HepG2 (cell line): ENCODE data around the gene GYPC. TPM values are rescaled to one million over a fixed set of nuclear protein-coding genes. Genes with fewer than 3 reads are reported as not detected.

Experiments used
- ATAC-seq: fragments of 200-7000 bp; cut with Tn5 transposase; 3 replicates; pipeline ENCODE4 v1.9.1; 2020; ENCODE audit warnings: mild to moderate bottlenecking, moderate library complexity
- BruUV-seq: library from RNA; stranded (reverse); fragments of 400-500 nt; replicated peaks from 2 replicates; lab custom pipeline; 2021; lab: Mats Ljungman, UMichigan
- CTCF ChIA-PET: fragments of 300-600 bp; formaldehyde crosslinking; extraction: SDS; loops from one replicate; lab custom pipeline; 2021; ENCODE audit warnings: low total read pairs, inconsistent platforms, low intra/inter-chr PET ratio; lab: Yijun Ruan, JAX
- POLR2A ChIA-PET: fragments of 350-600 bp; sonication (Branson Sonifier 250); formaldehyde crosslinking; loops from one replicate; lab custom pipeline; 2020; ENCODE audit warnings: antibody characterized with exemption, inconsistent platforms; lab: Yijun Ruan, JAX
- DNase-seq: peaks from one replicate; pipeline ENCODE4 v3.0.0-alpha.2; 2015; ENCODE audit warnings: low spot score
- FAIRE-seq: peaks from 3 replicates; lab custom pipeline; 2011; peaks lifted over from hg19 to GRCh38; lab: Jason Lieb, UNC
- H2AFZ ChIP-seq: one replicate; pipeline ENCODE4 v1.6.1; 2011; ENCODE audit warnings: low read length, inconsistent platforms
- H3K27ac ChIP-seq: fragments of 300-600 bp; 3 replicates; pipeline ENCODE4 v1.8.0; 2011; ENCODE audit warnings: mixed run types, mild to moderate bottlenecking, mixed read lengths, low read length, inconsistent platforms; ENCODE audit not compliant: insufficient read depth; ENCODE audit errors: extremely low read length
- H3K27me3 ChIP-seq, 2 experiments: fragments of 200-600 bp in 1 of 2; 2 replicates in 1 of 2; 3 replicates in 1 of 2; pipeline versions ENCODE4 v1.6.0 to v1.8.0; 2011; ENCODE audit warnings: low read length in 2 of 2, mild to moderate bottlenecking in 2 of 2, moderate library complexity in 2 of 2, inconsistent platforms in 1 of 2; ENCODE audit not compliant: insufficient read depth in 2 of 2, control insufficient read depth in 1 of 2
- H3K36me3 ChIP-seq, 2 experiments: fragments of 200-600 bp in 1 of 2; replicated peaks in 1 of 2; 2 replicates in 1 of 2; 3 replicates in 1 of 2; pipeline versions ENCODE4 v1.5.1 to v1.8.0; 2011; ENCODE audit warnings: low read length in 2 of 2, inconsistent platforms in 1 of 2; ENCODE audit not compliant: insufficient read depth in 2 of 2, control insufficient read depth in 1 of 2
- H3K4me1 ChIP-seq: 2 replicates; pipeline ENCODE4 v1.5.1; 2012; ENCODE audit warnings: low read length, inconsistent platforms; ENCODE audit not compliant: insufficient read depth
- H3K4me2 ChIP-seq: 2 replicates; pipeline ENCODE4 v1.6.0; 2011; ENCODE audit warnings: low read depth, low read length, inconsistent platforms
- H3K4me3 ChIP-seq, 3 experiments: fragments of 200-600 bp in 1 of 3; sonication (generic), shearing (Covaris generic) in 1 of 3; replicated peaks in 1 of 3; 2 replicates each; pipeline ENCODE4 v1.5.1; 2011 to 2016; ENCODE audit warnings: low read length in 3 of 3, inconsistent platforms in 2 of 3, low read depth in 2 of 3, mild to moderate bottlenecking in 2 of 3, control low read depth in 1 of 3, mixed read lengths in 1 of 3; ENCODE audit not compliant: insufficient read depth in 1 of 3
- H3K79me2 ChIP-seq: one replicate; pipeline ENCODE4 v1.6.1; 2011; ENCODE audit warnings: low read length, inconsistent platforms; ENCODE audit not compliant: insufficient read depth
- H3K9ac ChIP-seq: 2 replicates; pipeline ENCODE4 v1.6.0; 2011; ENCODE audit warnings: mild to moderate bottlenecking, low read depth, low read length, inconsistent platforms; ENCODE audit not compliant: insufficient read depth
- H3K9me3 ChIP-seq: 2 replicates; pipeline ENCODE4 v1.5.1; 2012; ENCODE audit warnings: mild to moderate bottlenecking, low read length
- H4K20me1 ChIP-seq: 2 replicates; pipeline ENCODE4 v1.6.0; 2011; ENCODE audit warnings: inconsistent platforms, mild to moderate bottlenecking, low read length, moderate library complexity; ENCODE audit not compliant: insufficient read depth
- BCL6 ChIP-seq: IDR thresholded peaks from 2 replicates; pipeline ENCODE4 v1.6.1; 2016; ENCODE audit warnings: missing genetic modification reagents, missing compliant biosample characterization
- CBX2 ChIP-seq, 2 experiments: fragments of 200-600 bp in 1 of 2; sonication (generic); formaldehyde crosslinking in 1 of 2; IDR thresholded peaks; 2 replicates each; pipeline versions ENCODE4 v1.7.0 to v1.8.1; 2018 to 2022; ENCODE audit warnings: low read depth in 2 of 2, low read length in 1 of 2, mild to moderate bottlenecking in 1 of 2, missing genetic modification reagents in 1 of 2
- ELF1 ChIP-seq: sonication (generic); formaldehyde crosslinking; IDR thresholded peaks from 2 replicates; pipeline ENCODE4 v1.4.0; 2020; ENCODE audit warnings: missing genetic modification reagents
- MED13 ChIP-seq: sonication (generic); formaldehyde crosslinking; IDR thresholded peaks from 2 replicates; pipeline ENCODE4 v1.5.0; 2020; ENCODE audit warnings: missing genetic modification reagents
- NPAS2 ChIP-seq: sonication (generic); formaldehyde crosslinking; IDR thresholded peaks from 2 replicates; pipeline ENCODE4 v1.8.0; 2022; ENCODE audit warnings: mild to moderate bottlenecking, missing genetic modification reagents, borderline replicate concordance
- RBAK ChIP-seq: sonication (generic); formaldehyde crosslinking; IDR thresholded peaks from 2 replicates; pipeline ENCODE4 v1.5.1; 2020; ENCODE audit warnings: mild to moderate bottlenecking, missing genetic modification reagents
- ZBTB10 ChIP-seq: sonication (generic); formaldehyde crosslinking; IDR thresholded peaks from 2 replicates; pipeline ENCODE4 v1.4.0; 2020; ENCODE audit warnings: missing genetic modification reagents, borderline replicate concordance
- ZIK1 ChIP-seq: sonication (generic); formaldehyde crosslinking; IDR thresholded peaks from 2 replicates; pipeline ENCODE4 v1.5.0; 2020; ENCODE audit warnings: mild to moderate bottlenecking, low read depth, missing genetic modification reagents, borderline replicate concordance
- ZKSCAN1 ChIP-seq: fragments of 150-350 bp; IDR thresholded peaks from 2 replicates; pipeline ENCODE4 v1.6.1; 2014; ENCODE audit warnings: low read length
- ZNF121 ChIP-seq: sonication (generic); formaldehyde crosslinking; IDR thresholded peaks from 2 replicates; pipeline ENCODE4 v1.5.0; 2020; ENCODE audit warnings: mild to moderate bottlenecking, missing genetic modification reagents
- ZNF124 ChIP-seq: sonication (generic); formaldehyde crosslinking; IDR thresholded peaks from 2 replicates; pipeline ENCODE4 v1.4.0; 2020; ENCODE audit warnings: missing genetic modification reagents
- ZNF280D ChIP-seq: sonication (generic); formaldehyde crosslinking; IDR thresholded peaks from 2 replicates; pipeline ENCODE4 v1.5.1; 2020; ENCODE audit warnings: mild to moderate bottlenecking, missing genetic modification reagents
- ZNF333 ChIP-seq: sonication (generic); formaldehyde crosslinking; IDR thresholded peaks from 2 replicates; pipeline ENCODE4 v1.4.0; 2020; ENCODE audit warnings: mild to moderate bottlenecking, missing genetic modification reagents, borderline replicate concordance
- ZSCAN12 ChIP-seq: sonication (generic); formaldehyde crosslinking; IDR thresholded peaks from 2 replicates; pipeline ENCODE4 v1.9.0; 2021; ENCODE audit warnings: mild to moderate bottlenecking, missing genetic modification reagents
- ZSCAN25 ChIP-seq: sonication (generic); formaldehyde crosslinking; IDR thresholded peaks from 2 replicates; pipeline ENCODE4 v1.8.0; 2022; ENCODE audit warnings: mild to moderate bottlenecking, missing genetic modification reagents
- WGBS: methylation state at CpG from one replicate; pipeline ENCODE4 v1.1.6; 2017; ENCODE audit warnings: low lambda C conversion rate; 5-methylcytosine and 5-hydroxymethylcytosine counted together
- in situ Hi-C: cut with HindIII; loops from 2 replicates; pipeline ENCODE4 v1.10.0; 2017; ENCODE audit warnings: low pct_unique_long_range_greater_than_20kb; ENCODE audit not compliant: extremely low pct_ligation_motif_present
- intact Hi-C: fragments of 100-400 bp; cut with micrococcal nuclease; formaldehyde crosslinking; loops from one replicate; pipeline ENCODE4 v1.10.0; 2022; ENCODE audit not compliant: unreplicated experiment
- polyA plus RNA-seq, 8 experiments: library from polyadenylated mRNA; depleted of rRNA in 3 of 8; stranded (reverse) in 7 of 8; unstranded in 1 of 8; fragments of >200 nt; fragmentation: Illumina TruSeq in 4 of 8; extraction: Trizol in 4 of 8; gene quantifications; 2 replicates each; pipeline versions ENCODE4 v1.2.1 to v1.2.3, GENCODE V29; 2011 to 2016; ENCODE audit warnings: low read depth in 4 of 8, missing spikeins in 1 of 8, mixed read lengths in 1 of 8; ENCODE audit not compliant: insufficient read depth in 1 of 8
- total RNA-seq, 5 experiments: library from RNA; depleted of rRNA; stranded (reverse); fragments of >200 nt; fragmentation: Illumina TruSeq; extraction: Trizol; gene quantifications; 2 replicates each; pipeline ENCODE4 v1.2.3, GENCODE V29; 2016; ENCODE audit warnings: low read depth in 1 of 5

The GYPC gene
- total and polyA plus RNA-seq, 2 of the 13 experiments (the other 11 are each of a cell fraction or from before 2014, with no cell fraction given): not detected

- TF ChIP-seq CBX2 (IDR thresholded peaks at IDR 0.05; ENCODE audit: low read depth, low read length): no peak
- no peak for TF ChIP-seq CBX2 (CRISPR knock-in tag; IDR thresholded peaks at IDR 0.05; ENCODE audit: low read depth)
- TF ChIP-seq ZNF121 (CRISPR knock-in tag): no peak
- TF ChIP-seq, all 625 proteins: peak for 0
Measured at GRCh38 chr2:126660971-126661370, 5.0 kb downstream of the GYPC start (continued).

GRCh38 chr2:126661702-126662500 is 5.9 kb downstream of the GYPC start:
- intact Hi-C loops (no loop called here), in situ Hi-C loops (no loop called here)
- FAIRE-seq (no peak), DNase-seq (no peak), ATAC-seq (no peak)
- Histone ChIP-seq H2AFZ (no peak overlapping the region), H3K4me1 (no peaks in the 10 kb centered on the region), H3K4me2 (no peak overlapping the region), H3K9me3 (no peaks in the 10 kb centered on the region), H3K27ac (no peak overlapping the region), H3K9ac (no peak overlapping the region), H3K27me3 (peaks cover 6 to 46% of the 10 kb centered on the region in 2 experiments), H3K4me3 (no peak overlapping the region), H3K79me2 (no peaks in the 10 kb centered on the region), H4K20me1 (no peaks in the 10 kb centered on the region), H3K36me3 (no peaks in the 10 kb centered on the region)
- 14% methylated on average over 4 of the region's 10 CpGs for WGBS
- ChIA-PET POLR2A (no interaction called here), CTCF (no interaction called here)
- TF ChIP-seq ELF1 (CRISPR knock-in tag) (no peak), ZNF333 (CRISPR knock-in tag) (no peak), ZIK1 (no peak), ZKSCAN1 (no peak), ZBTB10 (CRISPR knock-in tag) (no peak), ZNF280D (CRISPR knock-in tag) (no peak), BCL6 (CRISPR knock-in tag) (no peak), RBAK (CRISPR knock-in tag) (no peak), ZSCAN12 (no peak), ZSCAN25 (CRISPR knock-in tag) (no peak), MED13 (no peak), NPAS2 (CRISPR knock-in tag) (no peak), ZNF124 (CRISPR knock-in tag) (no peak)
- BruUV-seq: no TSS peak
